Mucosa of descending colon (tissue), 3 donors: Measurements from ENCODE around the gene FAM50A. TPM values are rescaled to one million over a fixed set of nuclear protein-coding genes. Genes with fewer than 3 reads are reported as not detected.

Experiments
- ATAC-seq: fragments of 200-7000 bp; cut with Tn5 transposase; one replicate; pipeline ENCODE4 v1.9.1; 2020; ENCODE audit warnings: mild to moderate bottlenecking, moderate library complexity
- DNase-seq, 3 donors: peaks; one replicate each; pipeline ENCODE4 v3.0.0-alpha.2; 2020
- H3K36me3 ChIP-seq: fragments of 200-600 bp; one replicate; pipeline ENCODE4 v1.8.0; 2021; ENCODE audit warnings: low read depth, mild to moderate bottlenecking
- H3K4me1 ChIP-seq: fragments of 200-600 bp; one replicate; pipeline ENCODE4 v1.8.0; 2021; ENCODE audit warnings: low read depth, mild to moderate bottlenecking
- H3K4me3 ChIP-seq: fragments of 200-600 bp; one replicate; pipeline ENCODE4 v1.8.0; 2021; ENCODE audit warnings: mild to moderate bottlenecking
- H3K9me3 ChIP-seq: fragments of 200-600 bp; one replicate; pipeline ENCODE4 v1.8.0; 2021; ENCODE audit warnings: mild to moderate bottlenecking
- intact Hi-C, 2 donors: fragments of 100-400 bp; cut with DNase I in 1 of 2; cut with micrococcal nuclease in 1 of 2; formaldehyde crosslinking; loops; one replicate each; pipeline versions ENCODE4 v1.11.0 to v1.11.1; 2022; cut with DNase I, micrococcal nuclease
- total RNA-seq, 3 donors: library from RNA; stranded (reverse); fragmentation: NEBNext Ultra II Directional in 2 of 3; extraction: Animal tissue kit (Norgen Biotek cat#: 25700) in 2 of 3; gene quantifications; one replicate each; pipeline versions ENCODE4 v1.2.1 to v1.2.4, GENCODE V29; 2021 to 2023
- TF ChIP-seq, protein P1 (sequence below): fragments of 200-600 bp; IDR thresholded peaks from one replicate; pipeline ENCODE4 v1.8.0; 2022; ENCODE audit warnings: antibody characterized with exemption, mild to moderate bottlenecking
- donor health status: DM: no; HTN: no; CAD: no; lungs with moderate emphysema.
- donor health status: DM: no; HTN: no; CAD: no.
- donor health status: DM: no; HTN: yes; CAD: no.

The FAM50A gene
- total RNA-seq, 3 donors from 2014 or later = 46.2 to 65.1 (median 50.5) TPM

DNA sequence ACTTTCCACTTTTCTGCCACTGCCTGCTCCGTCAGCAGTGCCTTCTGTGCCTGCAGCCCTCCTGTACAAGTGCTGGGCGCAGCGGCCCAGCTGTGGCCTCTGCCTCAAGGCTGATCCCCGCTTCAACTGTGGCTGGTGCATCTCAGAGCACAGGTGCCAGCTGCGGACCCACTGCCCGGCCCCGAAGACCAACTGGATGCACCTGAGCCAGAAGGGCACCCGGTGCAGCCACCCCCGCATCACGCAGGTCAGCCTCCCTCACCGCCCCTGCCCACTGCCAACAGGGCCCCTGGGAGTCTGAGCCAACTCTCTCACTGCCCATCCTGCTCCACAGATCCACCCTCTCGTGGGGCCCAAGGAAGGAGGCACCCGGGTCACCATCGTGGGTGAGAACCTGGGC lies 21.7 kb downstream of the FAM50A start:
- H3K4me3 ChIP-seq = no peak overlapping the region
- intact Hi-C loops = no loop called here
- H3K36me3 ChIP-seq = no peaks in the 10 kb centered on the region
- TF ChIP-seq, protein P1, sequence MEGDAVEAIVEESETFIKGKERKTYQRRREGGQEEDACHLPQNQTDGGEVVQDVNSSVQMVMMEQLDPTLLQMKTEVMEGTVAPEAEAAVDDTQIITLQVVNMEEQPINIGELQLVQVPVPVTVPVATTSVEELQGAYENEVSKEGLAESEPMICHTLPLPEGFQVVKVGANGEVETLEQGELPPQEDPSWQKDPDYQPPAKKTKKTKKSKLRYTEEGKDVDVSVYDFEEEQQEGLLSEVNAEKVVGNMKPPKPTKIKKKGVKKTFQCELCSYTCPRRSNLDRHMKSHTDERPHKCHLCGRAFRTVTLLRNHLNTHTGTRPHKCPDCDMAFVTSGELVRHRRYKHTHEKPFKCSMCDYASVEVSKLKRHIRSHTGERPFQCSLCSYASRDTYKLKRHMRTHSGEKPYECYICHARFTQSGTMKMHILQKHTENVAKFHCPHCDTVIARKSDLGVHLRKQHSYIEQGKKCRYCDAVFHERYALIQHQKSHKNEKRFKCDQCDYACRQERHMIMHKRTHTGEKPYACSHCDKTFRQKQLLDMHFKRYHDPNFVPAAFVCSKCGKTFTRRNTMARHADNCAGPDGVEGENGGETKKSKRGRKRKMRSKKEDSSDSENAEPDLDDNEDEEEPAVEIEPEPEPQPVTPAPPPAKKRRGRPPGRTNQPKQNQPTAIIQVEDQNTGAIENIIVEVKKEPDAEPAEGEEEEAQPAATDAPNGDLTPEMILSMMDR = no peak
- ATAC-seq (no peak), DNase-seq (no peak)
- no peaks in the 10 kb centered on the region for H3K9me3 ChIP-seq
- no peaks in the 10 kb centered on the region for H3K4me1 ChIP-seq

DNA sequence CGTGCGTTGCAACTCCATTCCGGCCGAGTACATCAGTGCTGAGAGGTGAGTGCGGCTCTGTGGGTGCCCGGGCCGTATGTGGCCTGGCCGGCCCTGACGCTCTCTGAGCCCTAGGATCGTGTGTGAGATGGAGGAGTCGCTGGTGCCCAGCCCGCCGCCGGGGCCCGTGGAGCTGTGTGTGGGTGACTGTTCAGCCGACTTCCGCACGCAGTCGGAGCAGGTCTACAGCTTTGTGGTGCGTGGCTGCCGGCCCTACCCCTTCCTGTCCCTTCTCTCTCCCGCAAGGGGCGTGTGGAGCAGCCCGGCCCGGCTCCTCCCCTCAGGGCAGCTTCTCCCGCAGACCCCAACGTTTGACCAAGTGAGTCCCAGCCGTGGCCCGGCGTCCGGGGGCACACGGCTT lies 22.1 kb downstream of the FAM50A start:
- Histone ChIP-seq H3K4me1 (no peaks in the 10 kb centered on the region), H3K36me3 (no peaks in the 10 kb centered on the region), H3K9me3 (no peaks in the 10 kb centered on the region), H3K4me3 (no peak overlapping the region)
- no peak for ATAC-seq
- intact Hi-C loops = no loop called here
- TF ChIP-seq, protein P1 = no peak
- DNase-seq = no peak

DNA sequence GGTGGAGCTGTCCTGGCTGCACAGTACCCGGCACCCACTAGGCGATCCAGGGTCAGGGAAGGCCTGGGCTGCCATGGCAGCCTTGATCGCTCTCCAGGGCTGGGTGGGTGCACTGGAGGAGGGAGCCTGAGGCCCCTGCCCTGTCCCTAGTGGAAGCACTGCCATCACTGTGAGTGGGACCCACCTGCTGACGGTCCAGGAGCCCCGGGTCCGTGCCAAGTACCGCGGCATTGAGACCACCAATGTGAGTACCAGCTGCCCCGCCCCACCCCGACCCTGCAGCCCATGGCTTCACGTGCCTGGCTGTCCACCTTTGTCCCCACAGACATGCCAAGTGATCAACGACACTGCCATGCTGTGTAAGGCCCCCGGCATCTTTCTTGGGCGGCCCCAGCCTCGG lies 23.0 kb downstream of the FAM50A start:
- ATAC-seq (no peak), DNase-seq (no peak)
- Histone ChIP-seq H3K4me3 (no peak overlapping the region), H3K9me3 (no peaks in the 10 kb centered on the region), H3K4me1 (no peaks in the 10 kb centered on the region), H3K36me3 (no peaks in the 10 kb centered on the region)
- intact Hi-C loops = no loop called here
- TF ChIP-seq, protein P1 = no peak

DNA sequence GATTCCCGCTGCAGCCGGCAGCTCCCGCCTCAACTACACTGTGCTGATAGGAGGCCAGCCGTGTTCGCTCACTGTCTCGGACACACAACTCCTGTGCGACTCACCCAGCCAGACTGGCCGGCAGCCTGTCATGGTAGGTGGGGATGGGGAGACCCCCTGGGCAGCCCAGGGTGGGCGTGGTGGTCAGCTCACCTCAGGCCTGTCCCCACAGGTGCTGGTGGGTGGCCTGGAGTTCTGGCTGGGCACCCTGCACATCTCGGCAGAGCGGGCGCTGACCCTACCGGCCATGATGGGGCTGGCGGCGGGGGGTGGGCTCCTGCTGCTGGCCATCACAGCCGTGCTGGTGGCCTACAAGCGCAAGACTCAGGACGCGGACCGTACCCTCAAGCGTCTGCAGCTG lies 23.6 kb downstream of the FAM50A start:
- H3K36me3 ChIP-seq = no peaks in the 10 kb centered on the region
- no peak overlapping the region for H3K4me3 ChIP-seq
- no peaks in the 10 kb centered on the region for H3K9me3 ChIP-seq
- no peak for ATAC-seq
- H3K4me1 ChIP-seq = no peaks in the 10 kb centered on the region
- no peak for DNase-seq
- TF ChIP-seq, protein P1 = no peak
- intact Hi-C loops = no loop called here

DNA sequence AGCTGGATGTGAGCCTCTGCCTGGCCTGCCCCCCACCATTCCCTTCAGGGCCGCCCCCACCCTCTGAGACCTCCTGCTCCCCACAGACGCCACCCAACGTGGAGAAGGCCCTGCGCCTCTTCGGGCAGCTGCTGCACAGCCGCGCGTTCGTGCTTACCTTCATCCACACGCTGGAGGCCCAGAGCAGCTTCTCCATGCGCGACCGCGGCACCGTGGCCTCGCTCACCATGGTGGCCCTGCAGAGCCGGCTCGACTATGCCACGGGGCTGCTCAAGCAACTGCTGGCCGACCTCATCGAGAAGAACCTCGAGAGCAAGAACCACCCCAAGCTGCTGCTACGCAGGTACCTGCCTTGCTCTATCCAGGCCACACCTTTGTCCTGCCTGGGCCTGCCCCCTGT lies 24.3 kb downstream of the FAM50A start:
- no peaks in the 10 kb centered on the region for H3K36me3 ChIP-seq
- no peak for DNase-seq
- intact Hi-C loops = no loop called here
- no peak overlapping the region for H3K4me3 ChIP-seq
- H3K9me3 ChIP-seq = no peaks in the 10 kb centered on the region
- TF ChIP-seq, protein P1 = no peak
- no peaks in the 10 kb centered on the region for H3K4me1 ChIP-seq
- ATAC-seq = no peak

DNA sequence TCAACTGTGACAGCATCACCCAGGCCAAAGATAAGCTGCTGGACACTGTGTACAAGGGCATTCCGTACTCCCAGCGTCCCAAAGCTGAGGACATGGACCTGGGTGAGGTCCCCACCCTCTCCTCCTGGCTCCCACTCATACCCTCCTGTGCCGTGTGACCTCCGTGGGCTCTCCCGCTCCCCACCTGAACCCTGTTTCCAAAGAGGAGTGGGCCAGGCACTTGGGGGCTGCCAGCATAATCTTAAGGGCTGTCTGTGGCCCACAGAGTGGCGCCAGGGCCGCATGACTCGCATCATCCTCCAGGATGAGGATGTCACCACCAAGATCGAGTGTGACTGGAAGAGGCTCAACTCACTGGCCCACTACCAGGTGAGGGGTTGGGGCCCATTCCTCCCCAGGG lies 25.2 kb downstream of the FAM50A start:
- no peak for DNase-seq
- intact Hi-C loops = no loop called here
- TF ChIP-seq, protein P1 = no peak
- Histone ChIP-seq H3K4me1 (no peaks in the 10 kb centered on the region), H3K36me3 (no peaks in the 10 kb centered on the region), H3K9me3 (no peaks in the 10 kb centered on the region), H3K4me3 (no peak overlapping the region)
- ATAC-seq = no peak
